UCSD-AML1 (cell line): Measurements from ENCODE around the gene EEIG1.
"Not testable (repeated sequence)": the region's sequence is repeated elsewhere in the genome, so short reads cannot be mapped to it uniquely, and the experiment has no call there.

Experiments used
- DNase-seq: peaks from one replicate; lab custom pipeline; 2025; ENCODE audit not compliant: unreplicated experiment; lab: John Stamatoyannopoulos, UW

The EEIG1 gene

DNA sequence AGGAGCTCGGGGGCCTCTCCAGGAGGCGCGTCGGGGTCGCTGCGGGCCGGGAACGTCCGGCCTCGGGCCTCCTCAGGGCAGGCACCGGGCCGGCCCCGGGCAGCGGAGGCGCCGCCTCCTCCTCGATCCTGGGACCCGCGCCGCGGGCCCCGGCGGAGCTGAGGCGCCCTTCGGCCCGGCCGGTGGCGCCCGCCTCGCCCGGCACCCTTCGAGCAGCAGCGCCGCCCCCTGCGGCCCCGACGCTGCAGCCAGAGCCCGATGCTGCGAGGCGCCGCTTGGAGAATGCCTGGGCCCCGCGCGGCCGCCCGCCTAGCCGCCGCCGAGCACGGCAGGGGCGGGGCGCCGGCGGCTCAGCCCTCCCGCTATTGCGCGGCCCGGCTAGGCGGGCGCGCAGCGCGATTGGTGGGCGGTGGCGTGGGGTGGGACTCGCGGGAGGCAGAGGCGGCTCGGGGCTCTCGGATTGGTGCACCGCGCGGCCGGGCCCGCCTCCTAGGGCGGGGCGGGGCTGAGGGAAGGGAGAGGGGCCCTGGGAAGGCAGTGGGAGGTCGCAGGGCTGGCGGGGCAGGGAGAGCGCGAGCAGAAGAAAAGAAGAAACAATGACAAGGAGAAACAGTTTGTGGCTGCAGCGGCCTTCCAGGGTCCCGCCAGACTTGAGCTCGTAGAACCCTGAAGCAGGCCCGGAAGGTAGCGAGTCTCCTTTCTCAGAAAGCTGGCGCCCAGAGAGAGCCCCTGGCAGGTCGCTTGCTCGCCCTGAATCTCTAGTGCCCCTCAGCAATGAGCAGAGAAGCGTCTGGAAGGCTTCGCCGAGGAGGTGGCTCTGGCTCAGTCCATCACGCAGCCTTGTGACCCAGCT is at the start of gene EEIG1:
Gene EEIG1 (minus strand): TSS at position 284 of the 853 bp plus-strand sequence. CDS start 852 bp downstream, outside the sequence.
- DNase-seq, result peak; percentile 96

DNA sequence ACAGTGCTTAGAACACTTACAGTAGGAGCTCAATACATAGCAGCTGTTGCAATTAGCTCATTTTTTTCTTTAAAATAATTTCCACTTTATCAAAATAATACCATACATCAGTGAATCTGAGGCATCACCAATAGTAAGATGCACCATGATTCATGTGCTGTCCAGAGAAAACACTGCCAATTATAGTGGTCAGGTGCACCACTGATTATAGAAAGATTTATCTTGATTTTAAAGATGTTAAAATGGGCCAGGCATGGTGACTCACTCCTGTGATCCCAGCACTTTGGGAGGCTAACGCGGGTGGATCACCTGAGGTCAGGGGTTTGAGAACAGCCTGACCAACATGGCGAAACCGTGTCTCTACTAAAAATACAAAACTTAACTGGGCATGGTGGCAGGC is 46.9 kb upstream of the EEIG1 start:
- DNase-seq, result no peak

DNA sequence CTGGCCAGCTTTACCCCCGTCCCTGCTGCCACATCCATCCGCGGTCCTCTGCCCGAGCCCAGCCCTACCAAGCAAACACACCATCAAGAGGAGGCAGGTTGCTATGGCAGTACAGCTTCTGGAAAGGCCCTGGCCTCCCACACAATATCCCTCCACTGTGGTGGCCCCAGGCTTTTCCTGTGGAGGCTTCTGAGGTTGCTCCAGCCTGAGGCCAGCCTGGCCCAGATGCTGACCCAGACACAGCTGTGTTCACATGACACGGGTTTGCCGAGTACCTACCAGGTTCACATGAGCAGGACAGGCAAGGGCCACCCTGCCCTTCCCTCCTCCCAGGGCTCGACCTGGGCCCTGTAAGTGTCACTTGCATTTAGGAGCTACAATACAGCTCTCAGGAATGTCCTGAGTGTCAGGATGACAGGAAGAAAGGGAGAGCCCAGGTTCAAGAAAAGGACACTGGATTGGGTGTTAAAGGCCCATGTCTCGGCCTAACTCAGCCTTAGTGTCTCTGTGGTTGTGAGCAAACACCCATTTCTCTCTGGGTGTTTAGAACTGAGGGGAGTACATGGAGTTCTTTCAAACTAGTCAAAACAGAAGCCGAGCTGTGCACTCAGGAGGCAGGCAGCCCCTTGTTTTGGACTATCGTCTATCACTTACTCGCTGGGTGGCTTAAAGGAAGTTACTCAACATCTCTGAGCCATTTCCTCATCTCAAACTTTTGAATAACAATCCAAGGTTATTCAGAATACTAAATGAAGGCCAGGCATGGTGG is 46.2 kb upstream of the EEIG1 start:
- DNase-seq, result peak; percentile 59

DNA sequence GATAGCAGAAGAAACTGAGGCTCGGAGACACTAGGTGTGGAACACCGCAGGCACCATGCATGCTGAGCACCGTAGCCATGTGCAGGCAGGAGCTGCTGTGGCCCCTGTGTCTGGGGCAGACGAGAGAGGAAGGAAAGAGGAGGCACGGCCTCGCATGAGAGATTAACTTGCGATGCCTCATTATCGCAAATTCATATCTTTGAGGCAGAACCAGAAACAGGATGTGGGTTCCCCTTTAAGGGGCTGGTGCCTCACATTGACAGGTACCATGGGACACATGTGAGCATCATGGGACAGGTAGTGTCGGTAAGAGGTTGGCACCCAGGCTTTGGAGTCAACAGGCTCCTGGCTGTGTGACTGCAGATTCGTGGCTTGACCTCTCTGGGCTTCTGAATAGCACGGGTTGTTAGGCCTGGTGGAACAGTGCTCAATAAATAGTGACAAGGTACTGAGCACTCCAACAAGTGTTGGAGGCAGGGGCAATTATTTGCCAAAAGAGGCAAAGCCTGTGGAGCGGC is 45.5 kb upstream of the EEIG1 start:
- peak; percentile 47 for DNase-seq

DNA sequence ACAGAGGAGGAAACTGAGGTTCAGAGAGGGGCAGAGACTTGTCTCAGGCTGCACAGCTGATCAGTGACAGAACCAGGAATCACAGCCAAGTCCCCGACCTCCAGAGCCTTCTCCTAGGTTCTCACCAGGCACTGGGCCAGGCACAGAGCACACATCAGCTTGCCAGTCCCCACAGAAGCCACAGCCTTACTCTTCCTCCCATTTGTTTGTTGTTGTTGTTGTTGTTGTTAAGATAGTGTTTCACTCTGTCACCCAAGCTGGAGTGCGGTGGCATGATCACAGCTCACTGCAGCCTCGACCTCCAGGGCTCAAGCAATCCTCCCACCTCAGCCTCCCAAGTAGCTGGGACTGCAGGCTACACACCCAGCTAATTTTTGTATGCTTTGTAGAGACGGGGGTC is 44.9 kb upstream of the EEIG1 start:
- DNase-seq, result no peak

DNA sequence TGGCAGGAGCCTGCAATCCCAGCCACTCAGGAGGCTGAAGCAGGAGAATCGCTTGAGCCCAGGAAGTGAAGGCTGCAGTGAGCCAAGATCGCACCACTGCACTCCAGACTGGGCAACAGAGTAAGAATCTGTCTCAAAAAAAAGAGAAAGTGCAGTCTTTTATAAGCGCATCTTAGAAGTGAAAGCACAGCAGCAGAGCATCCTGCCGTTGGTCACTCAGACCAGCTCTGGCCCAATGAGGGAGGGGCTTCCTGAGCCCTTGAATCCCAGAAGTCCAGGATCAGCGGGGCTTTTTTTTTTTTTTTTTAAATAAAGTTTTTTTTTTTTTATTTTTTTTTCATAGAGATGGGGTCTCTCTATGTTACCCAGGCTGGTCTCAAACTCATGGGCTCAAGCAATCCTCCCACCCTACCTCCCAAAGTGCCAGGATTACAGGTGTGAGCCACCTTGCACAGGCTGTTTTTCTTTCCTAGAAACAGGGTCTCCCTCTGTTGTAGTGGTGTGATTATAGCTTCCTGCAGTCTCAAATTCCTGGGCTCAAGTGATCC is 44.0 kb upstream of the EEIG1 start:
- no peak for DNase-seq

DNA sequence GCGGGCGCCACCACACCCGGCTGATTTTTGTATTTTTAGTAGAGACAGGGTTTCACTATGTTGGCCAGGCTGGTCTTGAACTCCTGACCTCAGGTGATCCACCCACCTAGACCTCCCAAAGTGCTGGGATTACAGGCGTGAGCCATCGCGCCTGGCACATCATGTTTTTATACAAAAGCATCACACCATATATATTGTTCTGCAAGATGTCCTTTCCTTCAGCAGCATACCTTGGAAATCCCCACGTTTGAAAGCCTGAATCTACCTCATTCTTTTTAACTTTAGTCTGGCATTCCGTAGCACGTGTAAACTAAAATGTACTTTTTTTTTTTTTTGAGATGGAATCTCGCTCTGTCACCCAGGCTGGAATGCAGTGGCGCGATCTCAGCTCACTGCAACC is 42.9 kb upstream of the EEIG1 start:
- not testable (repeated sequence) for DNase-seq

DNA sequence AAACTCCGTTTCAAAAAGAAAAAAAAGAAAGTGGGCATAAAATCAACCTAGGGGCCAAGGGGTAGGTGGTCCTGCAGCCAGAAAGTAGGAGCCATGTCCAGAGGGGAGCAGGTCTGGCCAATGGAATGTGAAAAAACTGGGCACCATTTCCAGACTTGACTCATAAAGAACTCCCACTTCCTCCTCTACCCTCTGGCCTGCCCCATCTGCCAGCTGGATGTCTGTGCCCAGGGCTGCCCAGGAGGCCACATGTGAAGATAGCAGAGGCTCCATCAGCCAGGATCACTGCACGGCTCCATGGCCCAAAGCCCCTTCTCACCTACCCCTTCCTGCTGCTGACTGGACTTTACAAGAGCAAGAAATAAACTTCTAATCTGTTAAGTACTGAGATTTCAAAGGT is 42.1 kb upstream of the EEIG1 start:
- DNase-seq, result no peak

DNA sequence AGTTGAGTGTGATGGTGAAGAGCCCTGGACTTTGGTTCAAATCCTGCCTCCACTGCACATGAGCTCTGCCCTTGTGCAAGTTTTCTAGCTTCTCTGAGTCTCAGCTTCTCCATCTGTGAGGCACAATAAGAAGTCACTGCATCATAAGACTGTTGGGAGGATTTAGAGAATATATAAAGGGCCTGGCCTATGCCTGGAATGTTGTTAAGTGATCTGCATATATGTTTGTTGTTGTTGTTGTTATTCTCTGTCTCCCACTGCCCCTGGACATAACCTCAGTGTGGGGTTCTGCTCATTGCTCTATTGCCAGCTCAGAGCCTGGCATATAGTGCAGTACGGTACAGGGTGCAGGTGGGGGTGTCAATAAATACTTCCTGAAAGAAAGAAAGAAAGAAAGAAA is 40.3 kb upstream of the EEIG1 start:
- DNase-seq, result no peak

DNA sequence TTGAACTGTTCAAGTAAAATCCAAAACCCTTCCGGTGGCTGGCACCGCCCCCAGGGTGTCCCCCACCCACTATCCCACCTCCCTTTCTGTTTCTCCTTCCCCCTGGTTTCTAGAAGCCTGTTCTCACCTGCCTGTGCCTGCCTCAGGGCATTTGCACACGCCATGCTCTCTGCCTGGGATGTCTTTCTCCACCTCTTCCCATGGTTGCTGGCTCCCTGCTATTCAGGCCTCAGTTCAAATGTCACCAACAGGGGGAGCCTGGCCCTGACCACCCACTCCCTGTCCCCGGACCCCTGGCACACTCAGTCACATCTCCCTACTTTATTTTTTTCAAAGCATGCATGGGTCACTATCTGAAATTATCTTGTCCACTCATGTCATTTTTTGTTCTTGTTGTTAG is 39.9 kb upstream of the EEIG1 start:
- DNase-seq, result no peak

DNA sequence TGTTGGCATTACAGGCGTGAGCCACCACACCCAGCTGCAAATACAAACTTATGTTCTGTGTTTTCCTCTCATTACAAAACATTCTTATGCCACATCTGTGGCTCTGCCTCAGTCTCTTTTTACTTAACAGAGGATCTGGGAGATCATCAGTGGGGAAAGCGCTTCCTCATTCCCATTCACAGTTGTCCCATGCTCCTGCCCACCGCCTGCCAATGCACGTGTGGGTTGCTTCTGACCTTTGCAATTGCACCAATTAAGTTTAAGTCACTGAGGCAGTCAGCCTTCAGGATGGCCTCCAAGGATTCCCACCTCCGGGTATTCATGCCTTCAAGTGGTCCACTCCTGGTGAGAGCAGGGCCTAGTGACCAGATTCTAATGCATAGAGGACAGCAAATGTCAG is 34.9 kb upstream of the EEIG1 start:
- no peak for DNase-seq

DNA sequence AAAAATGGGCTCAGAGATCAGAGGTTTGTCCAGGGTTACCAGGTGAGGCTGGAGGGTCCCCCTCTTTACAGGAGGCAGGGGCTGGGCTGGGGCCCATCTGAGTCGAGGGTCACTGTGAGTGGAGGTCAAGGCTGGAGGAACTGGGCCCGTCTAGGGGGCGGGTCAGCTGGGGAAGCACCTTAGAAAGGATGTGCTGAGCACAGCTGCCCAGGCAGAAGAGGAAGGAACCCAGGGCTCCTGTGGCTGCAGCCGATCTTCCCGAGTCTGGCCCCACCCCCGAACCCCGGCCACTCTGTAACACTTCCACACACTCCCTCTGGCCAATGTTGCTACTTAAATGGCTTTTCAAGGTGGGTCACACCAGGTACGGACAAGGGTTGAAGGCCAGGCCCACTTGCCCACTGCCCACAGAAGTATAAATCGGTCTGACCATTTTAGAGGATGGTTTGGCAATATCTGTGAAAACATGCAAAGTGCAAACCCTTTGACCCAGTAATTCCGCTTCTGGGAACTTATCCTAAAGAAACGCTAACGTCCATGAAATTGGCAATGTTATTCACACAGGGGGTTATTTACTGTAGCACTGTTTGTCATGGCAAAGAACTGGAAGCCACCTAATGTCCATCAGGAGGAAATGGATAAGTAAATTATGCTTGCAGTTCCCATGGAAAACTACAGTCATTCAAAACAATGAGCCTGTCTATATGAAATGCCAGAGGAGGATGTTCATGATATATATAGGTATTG is 30.5 kb upstream of the EEIG1 start:
- DNase-seq, result peak; percentile 62

DNA sequence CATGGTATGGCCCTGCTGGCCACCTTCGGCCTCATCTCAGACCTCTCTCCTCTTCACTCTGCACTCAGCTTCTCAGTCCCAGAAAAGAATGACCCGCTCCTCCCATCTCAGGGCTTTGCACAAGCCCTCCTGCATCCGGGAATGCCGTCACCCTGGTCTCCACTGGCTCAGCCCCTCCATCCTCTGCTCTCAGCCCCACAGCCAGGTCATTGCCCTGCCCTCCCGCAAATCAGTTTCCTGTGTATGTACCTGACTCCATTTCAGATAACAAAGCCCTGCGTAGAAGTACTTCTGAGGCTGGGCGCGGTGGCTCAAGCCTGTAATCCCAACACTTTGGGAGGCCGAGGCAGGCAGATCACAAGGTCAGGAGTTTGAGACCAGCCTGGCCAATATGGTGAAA is 28.9 kb upstream of the EEIG1 start:
- no peak for DNase-seq

DNA sequence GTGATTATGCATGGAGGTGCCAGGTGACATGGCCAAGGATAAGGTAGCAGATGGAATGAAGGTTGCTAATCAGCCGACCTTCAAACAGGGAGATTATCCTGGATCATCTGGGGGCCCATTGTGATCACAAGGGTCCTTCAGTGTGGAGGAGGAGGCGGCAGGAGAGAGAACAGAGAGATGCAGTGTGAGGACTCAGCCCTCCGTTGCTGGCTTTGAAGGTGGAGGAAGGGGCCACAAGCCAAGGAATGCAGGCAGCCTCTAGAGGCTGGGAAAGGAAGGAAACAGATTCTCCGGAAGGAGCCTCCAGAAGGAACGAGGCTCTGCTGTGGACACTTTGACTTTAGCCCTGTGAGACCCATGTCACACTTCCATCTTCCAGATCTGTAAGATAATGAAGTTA is 27.4 kb upstream of the EEIG1 start:
- no peak for DNase-seq

DNA sequence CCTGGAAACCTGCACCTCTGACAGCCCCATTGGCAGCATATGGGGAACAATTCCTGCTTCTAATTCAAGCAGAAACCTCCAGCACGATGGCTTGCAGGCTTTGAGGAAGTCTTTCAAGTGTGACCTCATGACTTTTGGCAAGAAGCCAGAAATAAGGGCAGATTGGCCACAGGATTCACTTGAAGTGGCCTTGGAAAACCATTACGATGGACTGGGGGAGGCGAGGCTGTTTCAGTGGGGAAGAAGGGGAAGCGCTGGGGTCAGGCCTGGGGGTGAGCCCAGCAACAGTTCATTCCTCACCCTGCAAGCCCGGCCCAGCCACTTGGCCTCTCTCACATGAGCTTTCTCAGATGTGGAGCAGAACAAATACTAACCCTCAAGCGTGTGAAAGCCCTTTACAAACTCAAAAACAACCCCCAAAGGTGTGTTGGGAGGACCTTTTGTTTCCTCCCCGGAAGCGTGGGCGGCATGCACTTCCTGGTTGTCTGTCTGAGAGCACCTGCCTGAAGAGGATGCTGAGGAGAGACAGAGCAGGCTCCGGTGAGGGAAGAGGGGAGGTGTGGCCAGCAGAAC is 26.9 kb upstream of the EEIG1 start:
- DNase-seq, result peak; percentile 79

DNA sequence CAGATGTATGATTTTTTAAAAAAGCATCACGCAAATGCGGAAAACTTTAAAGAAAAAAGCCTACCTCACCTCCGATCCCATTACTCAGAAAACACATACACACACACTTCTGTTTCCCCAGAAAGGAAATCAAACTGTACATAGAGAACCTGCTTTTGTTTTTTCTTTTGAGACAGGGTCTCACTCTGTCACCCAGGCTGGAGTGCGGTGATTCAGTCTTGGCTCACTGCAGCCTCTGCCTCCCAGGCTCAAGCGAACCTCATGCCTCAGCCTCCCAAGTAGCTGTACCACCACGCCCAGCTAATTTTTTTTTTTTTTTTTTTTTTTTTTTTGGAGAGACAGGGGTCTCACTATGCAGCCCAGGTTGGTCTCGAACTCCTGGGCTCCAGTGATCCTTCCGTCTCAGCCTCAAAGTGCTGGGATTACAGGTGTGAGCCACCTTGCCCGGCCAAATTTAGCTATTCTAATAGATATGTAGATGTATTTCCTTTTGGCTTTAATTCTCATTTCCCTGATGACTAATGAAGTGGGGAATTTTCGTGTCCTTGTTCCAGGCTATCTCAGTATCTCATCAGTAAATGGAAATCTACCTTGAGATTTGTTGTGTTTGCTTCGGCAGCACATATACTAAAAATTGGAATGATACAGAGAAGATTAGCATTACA is 25.7 kb upstream of the EEIG1 start:
- DNase-seq, result no peak

DNA sequence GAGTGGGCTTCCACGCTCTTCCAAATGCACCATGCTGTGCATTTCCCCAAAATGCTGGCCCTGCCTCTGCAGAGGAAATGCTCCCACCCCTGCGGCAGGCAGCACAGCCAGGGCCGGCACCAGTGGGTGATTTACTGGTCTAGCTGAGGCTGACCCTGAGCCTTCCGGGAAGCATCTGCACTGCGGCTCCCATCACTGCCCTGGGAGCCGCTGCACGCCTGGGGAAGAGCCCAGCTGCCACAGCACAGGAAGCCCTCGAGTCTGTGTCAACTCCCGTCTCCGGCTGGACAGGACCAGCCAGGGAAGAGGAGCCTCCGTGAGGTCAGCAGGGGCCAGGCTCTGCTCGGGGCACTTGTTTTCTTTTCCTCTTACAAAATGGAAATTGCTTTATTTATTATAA is 25.1 kb upstream of the EEIG1 start:
- peak; percentile 85 for DNase-seq

DNA sequence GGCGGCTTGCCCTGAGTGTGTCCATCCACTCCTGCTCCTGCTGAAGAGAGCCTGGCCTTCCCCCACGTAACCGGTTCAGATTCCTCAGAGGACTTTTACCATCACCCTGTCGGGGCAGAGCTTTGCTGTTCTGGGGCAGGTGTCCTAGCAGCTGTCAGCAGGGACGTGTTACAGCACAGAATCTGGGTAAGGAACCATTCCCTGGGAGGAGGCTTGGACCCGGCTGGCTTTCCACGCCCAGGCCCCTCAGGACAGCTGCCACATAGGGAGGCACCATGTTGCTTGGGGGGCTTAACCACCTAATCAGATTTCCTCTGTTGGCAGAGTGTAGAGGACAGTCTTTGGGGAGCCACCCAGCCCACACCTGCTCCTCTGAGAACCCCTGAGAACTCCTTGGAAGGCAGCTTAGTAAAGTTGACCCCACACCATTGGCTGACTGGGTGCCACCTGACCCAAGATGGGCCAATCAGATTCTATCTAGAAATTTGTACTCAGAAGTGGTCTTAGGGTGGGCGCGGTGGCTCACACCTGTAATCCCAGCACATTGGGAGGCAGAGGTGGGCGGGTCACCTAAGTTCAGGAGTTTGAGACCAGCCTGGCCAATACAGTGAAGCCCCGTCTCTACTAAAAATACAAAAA is 23.3 kb upstream of the EEIG1 start:
- no peak for DNase-seq

DNA sequence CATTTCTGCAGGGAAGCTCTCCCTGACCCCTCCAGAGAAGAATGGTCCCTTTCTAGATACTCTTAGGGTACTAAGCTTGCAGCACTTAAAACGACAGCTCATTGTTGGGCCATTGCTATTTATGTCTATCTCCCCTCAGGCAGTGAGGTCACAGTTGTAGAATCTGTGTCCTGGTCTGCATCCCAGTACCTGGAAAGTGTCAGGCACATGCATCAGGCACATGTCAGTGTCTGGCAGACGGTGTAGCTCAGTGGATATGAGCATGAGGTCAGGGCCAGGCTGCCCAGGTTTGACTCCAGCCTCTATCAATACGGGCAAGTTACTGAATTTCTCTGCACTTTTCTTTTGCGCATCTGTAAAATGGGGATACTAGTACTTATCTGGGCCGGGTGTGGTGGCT is 22.2 kb upstream of the EEIG1 start:
- no peak for DNase-seq
